Stimulated activated CD8-positive, alpha-beta memory T cell treated with anti-CD3 and anti-CD28 coated beads, Interleukin-15, amount 100 ng/mL, for 24 hours (primary cell): Measurements from ENCODE around the gene CYP4F22.
"Not testable (repeated sequence)": the region's sequence is repeated elsewhere in the genome, so short reads cannot be mapped to it uniquely, and the experiment has no call there.

Experiments
- DNase-seq: peaks from one replicate; pipeline ENCODE4 v3.0.0-alpha.2; 2020; ENCODE audit warnings: low read depth

CYP4F22 gene

DNA sequence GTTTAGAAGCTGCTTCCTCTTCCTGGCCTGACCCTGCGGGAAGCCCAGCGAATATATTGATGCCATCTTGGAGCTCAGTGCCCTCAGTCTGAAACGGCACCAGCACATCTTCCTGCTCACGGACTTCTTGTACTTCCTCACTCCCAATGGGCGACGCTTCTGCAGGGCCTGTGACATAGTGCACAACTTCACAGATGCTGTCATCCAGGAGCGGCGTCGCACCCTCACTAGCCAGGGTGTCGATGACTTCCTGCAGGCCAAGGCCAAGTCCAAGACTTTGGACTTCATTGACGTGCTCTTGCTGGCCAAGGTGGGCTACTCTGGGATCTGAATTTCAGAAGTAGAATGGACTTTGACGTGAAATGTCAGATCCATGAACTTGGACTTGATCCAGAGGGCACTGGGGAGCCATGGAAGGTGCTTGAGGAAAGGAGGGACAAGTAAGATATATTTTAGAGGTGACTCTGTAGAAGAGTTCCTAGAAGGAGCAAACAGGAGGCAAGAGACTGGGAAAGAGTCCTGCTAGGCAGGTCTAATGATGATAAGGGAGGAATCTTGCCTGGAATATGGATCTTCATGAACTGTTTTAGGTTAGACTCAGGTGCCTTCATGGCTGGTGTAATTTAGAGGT, 68.3 kb downstream of the CYP4F22 start:
- DNase-seq: no peak

- no peak for DNase-seq
Observed at GRCh38 chr19:15577184-15577771, 69.0 kb downstream of the CYP4F22 start.

- no peak for DNase-seq
Observed at GRCh38 chr19:15583346-15583745, 75.0 kb downstream of the CYP4F22 start.

DNA sequence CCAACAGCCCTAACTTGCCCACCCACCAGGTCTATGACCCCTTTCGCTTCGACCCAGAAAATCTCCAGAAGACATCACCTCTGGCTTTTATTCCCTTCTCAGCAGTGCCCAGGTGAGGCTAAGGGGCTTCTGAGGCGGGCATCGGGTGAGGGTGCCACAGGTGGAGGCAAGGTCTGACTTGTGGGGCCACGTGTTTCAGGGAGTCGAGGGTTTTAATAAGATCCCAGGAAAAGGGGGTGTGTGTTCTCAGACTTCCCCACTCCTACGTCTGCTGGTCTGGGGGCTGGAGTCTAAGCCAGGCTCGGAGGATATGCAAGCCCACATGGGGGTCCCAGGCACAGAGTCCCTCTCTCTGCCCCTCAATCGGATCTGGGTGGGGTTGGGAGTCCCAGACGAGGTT, 75.8 kb downstream of the CYP4F22 start:
- DNase-seq: no peak

GRCh38 chr19:15584541-15585115, 76.3 kb downstream of the CYP4F22 start:
- peak; percentile 83 for DNase-seq

GRCh38 chr19:15587663-15588062, 79.3 kb downstream of the CYP4F22 start:
- no peak for DNase-seq

DNA sequence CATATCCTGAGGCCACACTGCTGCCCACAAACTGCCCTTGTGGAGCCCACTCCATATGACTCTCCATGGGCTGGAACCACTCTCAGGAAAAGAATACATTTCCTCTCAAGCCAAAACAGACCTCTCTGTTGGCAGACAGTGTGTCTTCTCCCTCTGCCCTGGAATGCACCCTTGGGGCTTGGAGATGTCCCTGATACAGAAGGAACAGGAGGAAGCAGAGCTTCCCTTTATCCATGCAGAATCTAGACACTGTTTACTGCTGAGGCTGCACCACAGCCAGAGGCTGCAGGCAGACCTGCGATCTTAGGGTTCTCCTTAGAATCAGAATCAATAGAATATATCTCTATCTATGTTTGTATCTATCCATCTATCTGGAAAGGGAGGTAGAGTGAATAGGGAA, 79.9 kb downstream of the CYP4F22 start:
- DNase-seq: no peak

DNA sequence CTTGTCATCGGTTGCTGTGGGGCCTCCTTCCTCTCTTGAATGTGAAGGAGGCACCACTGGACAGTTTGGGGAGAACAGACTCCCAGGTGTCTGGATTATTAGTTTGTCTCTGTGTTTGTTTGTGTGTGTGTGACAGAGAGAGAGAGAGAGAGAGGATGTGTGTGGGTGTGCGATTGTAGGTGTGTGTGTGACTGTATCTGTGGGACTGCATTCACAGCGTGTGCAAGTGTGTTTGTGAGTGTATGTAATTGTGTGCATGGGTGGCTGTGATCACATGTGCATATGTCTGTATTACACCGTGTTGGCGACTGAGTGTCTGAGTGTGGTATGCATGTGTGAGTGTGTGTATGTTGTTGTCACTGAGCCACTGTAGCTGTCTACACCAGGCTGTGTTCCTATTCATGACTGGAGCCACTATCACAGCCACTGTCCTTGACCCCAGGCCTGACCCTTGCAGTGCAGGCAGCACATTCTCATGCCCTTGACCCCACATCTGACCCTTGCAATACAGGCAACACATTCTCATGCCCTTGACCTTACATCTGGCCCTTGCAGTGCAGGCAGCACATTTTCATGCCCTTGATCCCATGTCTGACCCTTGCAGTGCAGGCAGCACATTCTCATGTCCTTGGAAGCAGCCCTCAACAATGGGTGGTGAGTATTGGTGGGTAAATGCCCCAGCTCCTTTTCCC, 81.6 kb downstream of the CYP4F22 start:
- DNase-seq: no peak

DNA sequence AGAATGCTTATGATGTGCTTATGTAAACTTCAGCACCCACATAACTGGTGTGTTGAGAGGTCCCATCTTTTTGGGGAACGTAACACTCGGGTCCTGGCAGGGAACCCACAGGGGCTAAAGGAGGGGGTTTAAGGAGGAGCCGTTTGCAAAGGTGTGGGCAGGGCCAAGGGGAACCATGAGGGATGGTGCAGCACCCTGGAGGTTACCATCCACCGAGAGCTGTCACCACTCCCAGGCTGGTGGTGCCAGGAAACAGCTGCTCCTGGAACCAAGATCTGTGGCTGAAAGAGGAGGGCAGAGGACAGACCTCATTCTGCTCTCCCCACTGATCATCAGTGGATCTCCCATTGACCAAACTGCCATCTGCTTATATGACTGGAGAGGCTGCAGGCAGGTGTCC, 83.5 kb downstream of the CYP4F22 start:
- DNase-seq: no peak

DNA sequence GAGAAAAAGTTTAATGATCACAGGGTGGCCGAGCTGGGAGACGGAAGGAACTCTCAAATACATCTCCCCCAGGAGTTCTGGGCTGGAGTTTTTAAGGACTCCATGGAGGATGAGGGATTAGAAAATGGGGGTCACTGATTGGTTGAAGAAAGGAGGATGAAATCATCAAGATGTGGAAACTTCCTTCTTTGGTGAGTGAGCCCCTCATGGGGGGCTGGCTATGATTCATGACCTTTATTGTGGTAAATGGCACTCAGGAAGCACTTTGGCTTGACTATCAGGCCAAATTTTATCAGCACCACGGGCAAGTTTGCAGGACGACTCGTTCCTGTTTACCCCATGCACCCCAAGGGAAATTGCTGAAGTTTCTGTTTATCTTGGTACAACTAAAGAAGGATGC, 84.2 kb downstream of the CYP4F22 start:
- DNase-seq: not testable (repeated sequence)

DNA sequence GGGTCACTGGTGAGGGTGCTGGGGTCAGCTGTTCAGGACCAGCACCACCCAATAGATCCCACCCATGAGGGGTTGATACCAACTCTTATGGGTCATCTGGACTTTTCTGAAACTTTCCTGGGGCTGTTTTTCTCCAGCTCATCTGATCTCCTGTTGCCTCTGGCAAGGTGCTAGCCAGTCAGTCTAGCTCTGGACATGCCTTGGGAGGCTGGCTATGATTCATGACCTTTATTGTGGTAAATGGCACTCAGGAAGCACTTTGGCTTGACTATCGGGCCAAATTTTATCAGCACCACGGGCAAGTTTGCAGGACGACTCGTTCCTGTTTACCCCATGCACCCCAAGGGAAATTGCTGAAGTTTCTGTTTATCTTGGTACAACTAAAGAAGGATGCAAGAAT, 85.4 kb downstream of the CYP4F22 start:
- not testable (repeated sequence) for DNase-seq

DNA sequence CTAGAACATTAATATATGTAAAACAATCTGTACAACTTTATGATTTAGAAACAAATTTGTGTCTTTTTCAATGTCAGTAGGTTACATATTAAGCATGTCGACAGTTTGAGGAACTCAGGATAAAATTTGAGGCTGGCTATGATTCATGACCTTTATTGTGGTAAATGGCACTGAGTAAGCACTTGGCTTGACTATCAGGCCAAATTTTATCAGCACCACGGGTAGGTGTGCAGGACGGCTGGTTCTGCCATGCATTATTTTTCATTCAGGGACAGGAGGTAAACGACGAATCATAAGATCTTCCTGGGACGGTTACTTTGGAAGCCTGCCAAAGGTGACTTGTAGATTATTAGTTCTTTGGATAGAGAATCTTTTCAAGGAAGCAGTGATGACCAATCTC, 86.7 kb downstream of the CYP4F22 start:
- no peak for DNase-seq
